NCI-H146 (cell line): ENCODE measurements around the gene ERC1.

Experiments used
- DNase-seq: peaks from one replicate; lab custom pipeline; 2025; lab: John Stamatoyannopoulos, UW

ERC1 gene

DNA sequence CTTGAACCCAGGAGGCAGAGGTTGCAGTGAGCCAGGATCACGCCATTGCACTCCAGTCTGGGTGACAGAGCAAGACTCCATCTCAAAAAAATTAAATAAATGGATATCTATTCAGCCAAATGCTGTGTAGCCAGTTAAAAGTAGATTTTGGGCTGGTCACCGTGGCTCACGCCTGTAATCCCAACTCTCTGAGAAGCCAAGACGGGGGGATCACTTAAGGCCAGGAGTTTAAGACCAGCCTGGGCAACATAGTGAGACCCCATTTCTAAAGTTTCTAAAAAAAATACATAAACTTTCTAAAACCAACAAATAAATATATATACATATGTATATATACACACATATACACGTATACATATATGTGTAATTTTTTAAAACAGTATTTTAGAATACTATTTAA is 414.6 kb downstream of the ERC1 start:
- no peak for DNase-seq

- no peak for DNase-seq
These were observed 419.8 kb downstream of the ERC1 start for GRCh38 chr12:1410794-1411193.

DNA sequence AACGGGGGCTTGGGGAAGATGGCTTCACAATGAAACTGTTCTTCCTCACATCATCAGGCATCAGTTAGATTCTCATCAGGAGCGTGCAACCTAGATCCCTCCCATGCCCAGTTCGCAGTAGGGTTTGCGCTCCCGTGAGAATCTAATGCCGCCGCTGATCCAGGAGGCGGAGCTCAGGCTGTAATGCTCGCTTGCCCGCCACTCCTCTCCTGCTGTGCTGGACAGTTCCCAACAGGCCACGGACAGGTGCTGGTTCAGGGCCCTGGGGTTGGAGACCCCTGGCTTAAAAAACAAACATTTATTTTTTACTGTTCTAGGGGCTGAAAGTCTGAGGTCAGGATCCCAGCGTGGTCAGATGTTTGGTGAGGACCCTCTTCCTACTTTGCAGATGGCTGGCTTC is 422.9 kb downstream of the ERC1 start:
- DNase-seq: no peak

DNA sequence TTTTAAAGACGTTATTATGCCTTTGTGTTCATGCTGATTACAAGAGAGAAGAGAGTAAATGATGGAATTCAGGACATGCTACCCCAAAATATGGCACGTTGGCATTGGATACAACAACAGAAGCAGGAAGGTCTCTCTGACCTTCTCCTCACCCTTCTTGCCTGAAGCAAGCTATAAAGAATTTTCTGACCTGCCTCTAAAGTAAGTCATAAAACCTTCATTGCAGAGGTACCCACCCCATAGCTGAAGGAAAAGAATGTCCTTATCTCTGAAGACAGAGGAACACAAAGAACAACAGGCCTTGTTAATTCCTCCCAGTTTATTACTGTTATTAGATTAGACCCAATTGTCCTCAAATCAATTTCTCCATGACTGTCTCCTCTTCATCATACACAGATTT is 427.1 kb downstream of the ERC1 start:
- DNase-seq: no peak

- DNase-seq: no peak
These were observed 428.9 kb downstream of the ERC1 start for GRCh38 chr12:1419849-1420371.

DNA sequence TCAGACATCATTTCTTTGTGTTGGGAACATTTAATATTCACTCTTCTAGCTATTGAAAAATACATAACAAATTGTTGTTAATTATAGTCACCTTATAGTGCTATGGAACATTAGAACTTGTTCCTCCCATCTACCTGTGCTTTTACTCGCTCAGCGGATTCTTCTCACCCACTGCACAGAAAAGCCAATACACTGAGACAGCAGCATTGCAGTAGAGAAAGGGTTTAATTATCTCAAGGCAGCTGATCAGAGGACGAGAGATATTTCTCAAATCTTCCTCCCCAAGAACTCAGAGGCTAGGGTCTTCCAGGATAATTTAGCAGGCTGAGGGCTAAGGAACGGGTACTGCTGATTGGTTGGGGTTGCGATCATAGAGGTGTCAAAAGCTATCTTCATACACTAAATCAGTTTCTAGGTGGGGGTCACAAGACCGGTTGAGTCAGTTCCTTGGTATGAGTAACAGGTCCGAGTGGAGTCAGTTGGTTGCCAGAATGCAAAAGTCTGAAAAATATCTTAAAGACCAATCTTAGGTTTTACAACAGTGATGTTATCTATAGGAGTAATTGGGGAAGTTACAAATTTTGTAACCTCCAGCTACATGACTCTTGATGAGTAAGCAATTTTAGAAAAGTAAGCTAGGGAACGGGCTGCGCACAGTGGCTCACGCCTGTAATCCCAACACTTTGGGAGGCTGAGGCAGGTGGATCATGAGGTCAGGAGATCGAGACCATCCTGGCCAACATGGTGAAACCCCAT is 430.2 kb downstream of the ERC1 start:
- DNase-seq: no peak

GRCh38 chr12:1422604-1423315 is 431.7 kb downstream of the ERC1 start:
- DNase-seq: no peak

- DNase-seq: no peak
These were observed 433.8 kb downstream of the ERC1 start for GRCh38 chr12:1424674-1425395.

DNA sequence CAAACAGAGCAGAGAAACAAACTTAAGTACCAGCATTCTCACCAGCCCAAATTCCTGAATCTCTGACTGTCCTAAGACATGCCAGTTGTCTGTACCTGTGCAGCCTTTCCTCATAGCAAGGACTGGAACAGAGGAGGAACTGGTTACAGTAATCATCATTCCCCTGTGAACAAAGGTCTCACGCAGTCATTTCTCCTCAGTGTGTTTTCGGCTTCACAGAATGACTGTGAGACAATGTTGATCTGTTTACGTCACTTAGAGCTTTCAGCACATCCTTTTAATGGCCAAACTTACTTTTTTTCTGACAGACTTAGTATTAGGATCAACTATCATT is 434.3 kb downstream of the ERC1 start:
- DNase-seq: no peak

DNA sequence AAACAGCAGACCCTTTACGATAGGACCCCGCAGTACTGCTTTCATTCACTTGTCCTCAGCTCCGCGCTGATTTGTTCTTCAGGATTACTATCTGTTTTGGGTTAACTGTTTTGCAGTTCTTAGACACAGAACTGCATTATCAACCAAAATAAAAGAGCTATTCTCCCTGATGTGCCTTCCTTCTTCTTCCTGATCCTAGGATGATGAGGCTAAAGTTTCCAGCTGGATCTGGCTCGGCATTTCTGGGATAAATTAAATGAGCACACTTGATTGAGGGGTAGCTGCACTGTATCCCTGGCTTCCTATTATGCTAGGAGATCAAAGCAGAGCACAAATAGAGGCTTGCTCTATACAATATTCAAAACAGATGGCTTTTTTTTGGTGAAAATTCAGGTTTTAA is 437.6 kb downstream of the ERC1 start:
- DNase-seq: no peak

- no peak for DNase-seq
These were observed 439.0 kb downstream of the ERC1 start for GRCh38 chr12:1429980-1430379.

GRCh38 chr12:1434296-1434955 is 443.4 kb downstream of the ERC1 start:
- no peak for DNase-seq

DNA sequence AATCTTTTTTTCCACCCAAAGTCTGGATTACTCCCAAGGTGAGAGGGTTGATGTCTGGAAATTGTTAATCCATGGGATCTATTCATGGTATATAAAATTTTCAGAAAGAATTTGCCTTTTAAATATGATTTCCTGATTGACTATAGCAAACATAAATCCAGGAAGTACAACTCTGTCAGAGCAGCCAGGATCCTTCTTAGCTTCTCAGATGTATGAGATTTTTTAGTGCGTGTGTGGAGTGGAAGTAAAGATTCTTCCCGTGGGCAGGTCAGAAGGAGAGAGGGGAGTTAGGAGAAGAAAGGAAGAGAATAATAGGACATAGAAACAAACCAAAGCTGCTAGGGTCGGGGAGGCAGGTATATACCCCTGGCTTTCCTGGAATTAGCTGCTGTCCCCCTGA is 444.0 kb downstream of the ERC1 start:
- DNase-seq: no peak

DNA sequence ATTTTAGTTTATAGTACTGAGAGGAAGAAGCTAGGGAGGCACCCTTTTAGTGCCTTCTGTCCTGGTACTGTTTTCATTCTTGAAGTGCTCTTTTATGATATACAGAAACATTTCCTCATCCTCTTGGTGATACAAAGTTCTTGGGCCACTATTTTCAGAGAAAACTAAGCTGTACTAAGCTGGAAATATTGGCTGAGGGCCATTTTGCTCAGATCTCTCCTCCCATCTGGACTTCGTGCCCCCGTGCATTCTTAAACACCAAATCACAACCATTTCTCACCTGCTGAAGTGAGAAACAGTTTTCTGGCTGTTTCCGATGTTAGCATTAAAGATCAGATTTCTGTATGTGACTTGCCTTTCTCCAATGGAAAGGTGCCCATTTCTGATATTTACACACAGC is 444.4 kb downstream of the ERC1 start:
- DNase-seq: no peak

DNA sequence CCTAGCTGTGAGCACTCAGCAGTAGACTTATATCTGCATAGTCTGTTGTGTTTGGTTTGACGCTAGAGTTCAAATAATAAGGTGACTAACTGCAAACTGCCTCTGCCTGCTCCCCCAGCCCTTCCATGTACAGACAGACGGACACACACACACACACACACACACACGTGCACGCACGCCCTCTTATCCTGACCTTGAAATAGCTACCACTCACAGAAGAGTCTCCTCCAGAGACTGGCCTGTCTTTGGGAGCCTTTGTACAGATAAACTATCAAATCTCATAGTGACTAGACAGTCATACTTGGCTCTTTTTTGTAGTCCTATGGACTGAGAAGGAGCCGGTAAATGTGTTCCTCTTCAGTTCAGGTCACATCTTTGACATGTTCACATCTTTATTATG is 445.0 kb downstream of the ERC1 start:
- DNase-seq: no peak

DNA sequence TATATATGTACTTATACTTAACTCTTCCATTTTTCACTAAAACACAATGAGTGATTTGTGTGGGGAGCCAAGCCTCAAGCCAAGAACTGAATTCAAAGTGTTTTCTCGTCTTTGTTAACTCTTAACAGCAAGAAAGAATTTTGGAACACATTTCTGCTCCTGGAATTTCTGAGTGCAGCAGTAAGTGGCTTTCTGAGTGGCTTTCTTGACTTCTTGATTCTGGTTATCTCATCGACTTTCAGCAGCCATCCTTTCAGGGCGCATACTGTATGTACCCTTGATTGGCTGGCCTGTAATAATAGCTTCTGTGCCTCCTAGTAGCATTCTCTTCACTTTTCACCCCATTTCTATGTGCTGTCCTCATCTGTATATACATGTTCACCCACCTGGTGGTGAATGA is 446.0 kb downstream of the ERC1 start:
- DNase-seq: no peak

DNA sequence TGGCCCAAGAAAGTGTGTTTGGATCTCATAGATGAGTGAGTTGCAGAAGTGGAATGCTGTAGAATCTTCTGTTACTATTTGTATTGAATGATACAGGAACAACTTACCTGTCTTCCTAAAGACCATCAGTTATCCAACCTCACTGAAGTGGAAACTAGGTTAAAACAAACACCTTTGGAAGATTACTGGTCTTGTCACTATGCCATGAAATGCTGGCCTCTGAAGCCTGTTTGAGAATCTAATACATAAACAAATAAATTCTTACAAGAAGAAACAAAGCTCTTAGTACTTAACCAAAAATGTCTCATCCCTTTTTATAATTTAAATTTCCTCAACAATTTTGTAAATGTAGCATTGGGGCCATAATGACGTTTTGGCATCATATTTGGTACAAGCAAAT is 448.2 kb downstream of the ERC1 start:
- no peak for DNase-seq

- DNase-seq: no peak
These were observed 448.7 kb downstream of the ERC1 start for GRCh38 chr12:1439687-1440086.

DNA sequence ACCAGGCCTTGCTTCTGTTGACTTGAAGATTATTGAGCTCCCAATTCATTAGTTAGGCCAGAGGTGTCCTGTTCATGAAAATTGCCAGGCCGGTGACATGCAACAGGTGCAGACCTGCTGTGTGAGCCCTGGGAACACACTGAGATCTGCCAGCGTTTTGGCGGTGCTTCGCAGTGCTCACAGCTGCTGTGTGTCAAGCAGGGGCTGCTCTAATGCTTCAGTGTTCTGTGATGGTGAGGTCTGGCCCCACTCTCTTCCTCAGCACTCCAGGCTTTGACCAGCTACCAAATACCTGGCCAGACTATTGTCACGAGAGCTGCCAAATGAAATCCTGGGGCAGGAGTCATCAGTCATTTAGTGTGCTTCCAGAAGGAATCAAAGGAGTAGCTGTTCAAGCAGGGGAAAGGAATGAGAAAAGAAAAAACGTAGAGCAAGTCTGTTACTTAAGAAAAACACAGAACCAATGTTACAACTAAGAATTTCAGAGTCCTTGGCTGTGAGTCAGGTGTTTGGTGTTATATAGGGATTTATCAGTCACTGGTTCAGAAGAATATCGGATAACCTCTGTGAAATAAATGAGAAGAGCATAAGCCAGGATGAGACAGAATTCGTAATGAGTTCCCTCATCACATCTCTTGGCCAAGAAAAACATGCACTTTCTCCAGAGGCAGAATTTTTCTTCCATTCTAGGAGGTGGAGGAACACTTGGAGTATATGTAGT is 452.6 kb downstream of the ERC1 start:
- DNase-seq: no peak

DNA sequence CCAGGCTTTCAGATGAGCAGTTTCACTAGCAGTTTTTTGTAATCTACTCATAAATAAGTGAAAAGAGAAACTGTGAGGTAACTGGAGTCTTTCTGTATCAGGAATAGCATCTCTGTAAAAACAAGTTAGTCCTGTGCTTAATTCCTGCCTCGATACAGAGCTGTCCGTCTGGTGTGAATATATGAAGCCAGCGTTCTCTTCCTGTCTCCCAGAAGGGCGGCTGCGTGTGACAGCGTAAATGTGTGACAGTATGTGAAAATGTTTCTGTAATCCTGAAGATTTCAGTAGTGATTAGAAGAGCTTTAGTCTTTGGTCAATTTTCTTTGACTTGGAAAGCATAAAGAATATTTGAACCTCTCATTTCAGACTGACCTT is 453.1 kb downstream of the ERC1 start:
- DNase-seq: no peak

DNA sequence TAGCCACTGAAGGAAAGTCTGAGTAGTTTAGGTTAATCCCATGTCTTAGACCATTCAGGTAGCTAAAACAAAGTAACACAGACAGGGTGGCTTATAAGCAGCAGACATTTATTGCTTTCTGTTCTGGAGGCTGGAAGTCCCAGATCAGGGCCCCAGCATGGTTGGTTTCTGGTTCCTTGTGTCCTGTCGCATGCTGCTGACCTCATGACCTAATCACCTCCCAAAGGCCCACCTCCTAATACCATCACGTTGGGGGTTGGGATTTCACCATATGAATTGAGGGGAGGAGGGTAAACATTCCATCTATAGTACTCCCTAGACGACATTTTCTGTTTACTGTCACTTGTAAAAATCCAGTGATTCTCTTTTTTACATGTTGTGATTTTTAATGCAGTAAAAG is 454.8 kb downstream of the ERC1 start:
- DNase-seq: no peak

DNA sequence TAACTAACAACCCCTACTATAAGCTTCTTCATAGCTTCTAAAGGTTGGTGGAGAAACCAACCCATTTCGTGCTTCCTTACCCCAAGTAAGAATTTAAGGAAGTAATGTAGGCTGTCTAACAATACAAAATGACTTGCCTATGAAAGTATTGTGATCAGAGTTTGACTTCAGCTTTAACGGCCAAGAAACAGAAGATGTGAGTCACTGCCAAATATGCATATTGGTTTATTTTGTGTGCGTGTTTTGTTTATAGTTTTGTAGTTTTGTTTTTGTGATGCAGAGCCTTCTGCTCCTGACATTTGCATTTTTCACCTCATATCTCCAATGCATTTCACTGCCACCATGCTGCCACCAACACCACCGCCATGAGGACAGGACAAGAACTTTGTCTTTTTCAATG is 457.3 kb downstream of the ERC1 start:
- no peak for DNase-seq
